Measurements from ENCODE around the gene FTHL17. TPM values are rescaled to one million over a fixed set of nuclear protein-coding genes. Genes with fewer than 3 reads are reported as not detected.
A peak's percentile ranks its signal among the peaks of the same experiment; 100 is the strongest.

FTHL17 gene
- total RNA-seq, 2 donors from 2014 or later = not detected

DNA sequence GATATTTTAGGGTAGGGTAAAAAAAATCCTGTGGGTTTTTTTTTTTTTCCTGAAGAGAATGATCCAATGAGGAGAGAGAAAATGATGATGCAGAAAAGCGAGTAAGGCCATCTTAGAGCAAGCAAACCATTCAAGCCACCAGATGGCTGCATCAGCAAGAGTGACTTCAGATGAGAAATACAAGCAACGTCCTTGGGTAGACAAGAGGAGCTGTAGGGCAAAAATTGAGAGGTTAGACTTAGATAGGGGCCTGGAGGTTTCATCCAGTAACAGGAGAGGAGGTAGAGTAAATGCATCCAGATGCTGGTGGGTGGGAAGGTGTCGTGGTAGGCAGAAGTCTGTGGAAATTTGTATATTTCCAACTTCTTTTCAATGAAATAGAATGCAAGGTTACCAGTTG lies 14.6 kb downstream of the FTHL17 start:
- no peaks in the 10 kb centered on the region for H3K4me1 ChIP-seq
- ATAC-seq = no peak
- no peaks in the 10 kb centered on the region for H3K36me3 ChIP-seq (replicated peaks in 1 of 2; ENCODE audit: insufficient read depth in 1 of 2, low read depth in 2 of 2)
- 69 to 78% methylated on average over 3 of the region's 3 CpGs for WGBS, 2 donors
- DNase-seq = no peak
- H3K9me3 ChIP-seq = no peaks in the 10 kb centered on the region
- H3K27me3 ChIP-seq = no peaks in the 10 kb centered on the region
- no peak overlapping the region for H3K4me3 ChIP-seq
- H3K27ac ChIP-seq = no peak overlapping the region
- intact Hi-C loops (cut with DNase I) = no loop called here
- TF ChIP-seq POLR2A (IDR thresholded peaks at IDR 0.05) = no peak
- TF ChIP-seq, protein P1, sequence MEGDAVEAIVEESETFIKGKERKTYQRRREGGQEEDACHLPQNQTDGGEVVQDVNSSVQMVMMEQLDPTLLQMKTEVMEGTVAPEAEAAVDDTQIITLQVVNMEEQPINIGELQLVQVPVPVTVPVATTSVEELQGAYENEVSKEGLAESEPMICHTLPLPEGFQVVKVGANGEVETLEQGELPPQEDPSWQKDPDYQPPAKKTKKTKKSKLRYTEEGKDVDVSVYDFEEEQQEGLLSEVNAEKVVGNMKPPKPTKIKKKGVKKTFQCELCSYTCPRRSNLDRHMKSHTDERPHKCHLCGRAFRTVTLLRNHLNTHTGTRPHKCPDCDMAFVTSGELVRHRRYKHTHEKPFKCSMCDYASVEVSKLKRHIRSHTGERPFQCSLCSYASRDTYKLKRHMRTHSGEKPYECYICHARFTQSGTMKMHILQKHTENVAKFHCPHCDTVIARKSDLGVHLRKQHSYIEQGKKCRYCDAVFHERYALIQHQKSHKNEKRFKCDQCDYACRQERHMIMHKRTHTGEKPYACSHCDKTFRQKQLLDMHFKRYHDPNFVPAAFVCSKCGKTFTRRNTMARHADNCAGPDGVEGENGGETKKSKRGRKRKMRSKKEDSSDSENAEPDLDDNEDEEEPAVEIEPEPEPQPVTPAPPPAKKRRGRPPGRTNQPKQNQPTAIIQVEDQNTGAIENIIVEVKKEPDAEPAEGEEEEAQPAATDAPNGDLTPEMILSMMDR (IDR thresholded peaks at IDR 0.05) = no peak

DNA sequence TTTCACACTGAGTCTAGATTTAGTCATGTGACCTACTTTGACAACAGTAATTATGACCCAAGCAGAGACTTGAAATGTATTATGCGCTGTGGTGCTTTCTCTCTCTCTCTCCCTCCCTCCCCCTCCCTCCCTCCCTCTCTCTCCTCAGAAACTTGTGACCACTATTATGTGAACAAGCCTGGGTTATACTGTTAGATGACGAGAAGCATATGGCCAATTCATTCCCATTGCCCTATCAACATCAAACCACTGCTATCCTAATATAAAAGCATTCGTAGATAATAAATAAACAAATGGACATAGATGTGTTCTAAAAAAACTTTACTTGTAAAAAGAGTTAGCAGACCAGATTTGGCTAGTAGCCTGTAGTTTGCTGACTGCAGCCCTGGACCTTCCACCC lies 18.2 kb downstream of the FTHL17 start:
- no peak overlapping the region for H3K4me3 ChIP-seq
- intact Hi-C loops (cut with DNase I) = no loop called here
- no peaks in the 10 kb centered on the region for H3K4me1 ChIP-seq
- H3K36me3 ChIP-seq (replicated peaks in 1 of 2; ENCODE audit: insufficient read depth in 1 of 2, low read depth in 2 of 2) = no peaks in the 10 kb centered on the region
- ATAC-seq (no peak), DNase-seq (no peak)
- no peaks in the 10 kb centered on the region for H3K27me3 ChIP-seq
- H3K27ac ChIP-seq = no peak overlapping the region
- no peaks in the 10 kb centered on the region for H3K9me3 ChIP-seq
- WGBS, 2 donors = 79 to 94% methylated on average over 2 to 3 of the region's 3 CpGs
- TF ChIP-seq, protein P1 (IDR thresholded peaks at IDR 0.05) = no peak
- no peak for TF ChIP-seq POLR2A (IDR thresholded peaks at IDR 0.05)

DNA sequence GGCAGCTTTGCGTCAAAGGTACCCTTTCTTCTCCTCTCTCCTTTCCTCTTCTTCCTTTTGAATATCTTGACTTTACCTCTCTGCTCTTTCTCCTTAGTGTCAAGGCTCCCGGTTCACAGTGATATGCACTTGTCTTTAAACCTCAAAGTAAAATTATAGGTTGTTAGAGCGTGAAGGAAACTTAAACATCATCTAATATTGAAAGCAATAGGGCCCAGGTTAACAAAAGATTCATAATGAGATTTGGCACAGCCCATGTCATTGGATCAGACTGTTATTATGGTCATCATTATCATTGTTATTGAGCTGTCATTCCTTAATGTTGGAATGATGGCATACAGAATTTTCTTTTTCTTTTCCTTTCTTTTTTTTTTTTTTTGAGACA lies 32.5 kb downstream of the FTHL17 start:
- H3K36me3 ChIP-seq (replicated peaks in 1 of 2; ENCODE audit: insufficient read depth in 1 of 2, low read depth in 2 of 2) = no peaks in the 10 kb centered on the region
- H3K4me3 ChIP-seq = no peak overlapping the region
- intact Hi-C loops (cut with DNase I) = loop anchor here (5.0 kb wide), 1 partner anchor 253 kb away; no protein-coding TSS in a partner anchor
- no peaks in the 10 kb centered on the region for H3K9me3 ChIP-seq
- no peak overlapping the region for H3K27ac ChIP-seq
- DNase-seq = no peak
- WGBS, 2 donors = 50 to 65% methylated on average over 3 of the region's 3 CpGs
- no peaks in the 10 kb centered on the region for H3K4me1 ChIP-seq
- TF ChIP-seq POLR2A (IDR thresholded peaks at IDR 0.05) = no peak
- TF ChIP-seq, protein P1 (IDR thresholded peaks at IDR 0.05) = no peak
- H3K27me3 ChIP-seq = no peaks in the 10 kb centered on the region
- ATAC-seq = no peak

DNA sequence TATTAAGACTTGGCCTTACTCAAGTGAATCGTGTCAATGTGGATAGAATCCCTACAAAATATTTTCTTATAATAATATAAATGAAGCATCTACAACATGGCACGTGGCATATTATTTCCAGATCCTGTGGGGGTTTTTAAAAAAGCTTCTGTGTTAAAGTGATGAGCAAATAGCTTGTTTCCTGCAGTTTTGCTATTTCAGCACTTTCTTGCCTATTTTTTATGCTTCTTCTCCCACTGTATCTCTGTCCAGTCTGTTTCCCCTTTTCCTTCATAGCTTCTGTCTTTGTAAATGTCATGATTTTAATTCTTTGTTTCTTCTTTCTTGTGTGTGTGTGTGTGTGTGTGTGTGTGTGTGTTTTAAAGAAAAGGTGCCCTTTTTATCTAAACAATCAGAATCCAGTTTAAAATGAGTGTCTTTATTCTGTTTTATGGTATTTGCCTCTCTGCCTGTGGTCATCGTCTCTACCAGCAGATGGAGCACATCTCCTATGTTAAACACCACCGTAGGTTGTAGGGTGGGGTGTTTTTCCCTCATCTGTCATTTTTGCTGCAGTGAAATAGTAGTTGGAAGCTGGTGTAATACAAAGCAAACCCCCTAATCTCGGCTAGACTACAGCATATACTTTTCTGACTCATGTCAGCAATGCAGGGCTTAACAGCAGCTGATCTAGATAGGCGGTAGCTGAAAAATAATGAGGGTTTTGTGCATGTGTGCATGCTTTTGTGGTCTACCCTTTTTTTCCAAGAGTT lies 33.1 kb downstream of the FTHL17 start:
- no peaks in the 10 kb centered on the region for H3K9me3 ChIP-seq
- peak; percentile 20 to 57 (median 34) for DNase-seq
- no peak for ATAC-seq
- H3K4me1 ChIP-seq = no peaks in the 10 kb centered on the region
- no peak overlapping the region for H3K4me3 ChIP-seq
- TF ChIP-seq POLR2A (IDR thresholded peaks at IDR 0.05) = no peak
- TF ChIP-seq, protein P1 (IDR thresholded peaks at IDR 0.05) = peak; percentile 27 to 66 (median 59)
- H3K27ac ChIP-seq = no peak overlapping the region
- intact Hi-C loops (cut with DNase I) = loop anchor here (5.0 kb wide), 1 partner anchor 254 kb away; no protein-coding TSS in a partner anchor
- no peaks in the 10 kb centered on the region for H3K36me3 ChIP-seq (replicated peaks in 1 of 2; ENCODE audit: insufficient read depth in 1 of 2, low read depth in 2 of 2)
- 24% methylated on average over 6 of the region's 6 CpGs for WGBS, 2 donors
- H3K27me3 ChIP-seq = no peaks in the 10 kb centered on the region

DNA sequence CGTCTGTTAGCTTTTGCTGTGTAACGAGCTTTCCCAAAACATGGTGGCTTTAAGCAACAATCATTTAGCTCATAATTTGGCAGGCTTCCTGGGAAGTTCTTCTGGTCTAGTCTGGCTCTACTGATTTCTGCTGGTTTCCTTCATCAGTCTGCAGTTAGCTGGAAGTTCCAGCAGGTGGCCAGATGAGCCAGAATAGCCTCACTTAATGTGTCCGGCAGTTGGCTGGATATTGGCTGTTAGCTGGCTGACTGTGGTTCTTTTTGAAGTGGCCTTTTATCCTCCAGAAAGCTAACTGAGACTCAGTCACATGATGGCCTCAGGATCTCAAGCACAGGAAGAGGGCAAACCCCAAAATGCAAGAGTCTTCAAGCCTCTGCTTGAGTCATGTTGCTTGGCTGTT lies 34.9 kb downstream of the FTHL17 start:
- Histone ChIP-seq H3K27ac (no peak overlapping the region), H3K36me3 (replicated peaks in 1 of 2; ENCODE audit: insufficient read depth in 1 of 2, low read depth in 2 of 2) (no peaks in the 10 kb centered on the region), H3K4me3 (no peak overlapping the region), H3K27me3 (no peaks in the 10 kb centered on the region), H3K9me3 (no peaks in the 10 kb centered on the region), H3K4me1 (no peaks in the 10 kb centered on the region)
- WGBS, 2 donors = 25 to 43% methylated on average over 3 of the region's 3 CpGs
- TF ChIP-seq, protein P1 (IDR thresholded peaks at IDR 0.05) = peak; percentile 23 to 67 (median 55)
- no peak for TF ChIP-seq POLR2A (IDR thresholded peaks at IDR 0.05)
- DNase-seq (peak; percentile 46 to 72 (median 62)), ATAC-seq (peak; percentile 73)
- intact Hi-C loops (cut with DNase I) = loop anchor here (5.0 kb wide), 1 partner anchor 255 kb away; no protein-coding TSS in a partner anchor
